Endodermal cell (in vitro differentiated cells): ENCODE measurements around the gene SPG21. TPM values are rescaled to one million over a fixed set of nuclear protein-coding genes. Genes with fewer than 3 reads are reported as not detected.

ENCODE experiments used
- DNase-seq: peaks from one replicate; pipeline ENCODE4 v3.0.0-alpha.2; 2017
- H3K27ac ChIP-seq: 2 replicates; pipeline ENCODE4 v1.5.1; 2013; ENCODE audit warnings: mild to moderate bottlenecking, low read depth, low read length, moderate library complexity
- H3K27me3 ChIP-seq: 2 replicates; pipeline ENCODE4 v1.6.1; 2013; ENCODE audit warnings: mild to moderate bottlenecking, low read length, moderate library complexity; ENCODE audit not compliant: insufficient read depth, control insufficient read depth, poor library complexity, severe bottlenecking
- H3K36me3 ChIP-seq: 2 replicates; pipeline ENCODE4 v1.7.0; 2013; ENCODE audit warnings: mild to moderate bottlenecking, low read length, moderate library complexity; ENCODE audit not compliant: control insufficient read depth, insufficient read depth
- H3K4me1 ChIP-seq: one replicate; pipeline ENCODE4 v1.7.0; 2013; ENCODE audit warnings: low read length; ENCODE audit not compliant: control insufficient read depth, insufficient read depth
- H3K4me3 ChIP-seq: 2 replicates; pipeline ENCODE4 v1.5.1; 2013; ENCODE audit warnings: mild to moderate bottlenecking, low read length, moderate library complexity
- H3K9ac ChIP-seq: 2 replicates; pipeline ENCODE4 v1.6.1; 2013; ENCODE audit warnings: mild to moderate bottlenecking, low read length, moderate library complexity; ENCODE audit not compliant: poor library complexity, severe bottlenecking; ENCODE audit errors: extremely low read depth
- H3K9me3 ChIP-seq: 2 replicates; pipeline ENCODE4 v1.6.1; 2013; ENCODE audit warnings: mild to moderate bottlenecking, low read length, moderate library complexity; ENCODE audit not compliant: control insufficient read depth
- H3K27ac Mint-ChIP-seq: 2 replicates; pipeline ENCODE4 v1.8.0; 2020; ENCODE audit warnings: mixed read lengths
- H3K27me3 Mint-ChIP-seq: 2 replicates; pipeline ENCODE4 v1.8.0; 2021; ENCODE audit warnings: mild to moderate bottlenecking, mixed read lengths; ENCODE audit not compliant: insufficient read depth
- H3K36me3 Mint-ChIP-seq: 2 replicates; pipeline ENCODE4 v1.8.0; 2020; ENCODE audit warnings: low read depth, mixed read lengths
- H3K4me1 Mint-ChIP-seq: 2 replicates; pipeline ENCODE4 v1.8.0; 2020; ENCODE audit warnings: mixed read lengths
- H3K4me3 Mint-ChIP-seq: 2 replicates; pipeline ENCODE4 v1.8.0; 2020; ENCODE audit warnings: mild to moderate bottlenecking, moderate library complexity, mixed read lengths
- H3K9me3 Mint-ChIP-seq: 2 replicates; pipeline ENCODE4 v1.8.0; 2020; ENCODE audit warnings: mild to moderate bottlenecking, mixed read lengths
- WGBS, 2 experiments: methylation state at CpG; one replicate each; pipeline versions ENCODE4 v1.1.5 to v1.1.7; 2013; ENCODE audit warnings: missing lambda C conversion rate in 2 of 2, mixed read lengths in 1 of 2; ENCODE audit not compliant: insufficient coverage in 1 of 2, insufficient read length in 1 of 2; 5-methylcytosine and 5-hydroxymethylcytosine counted together
- total RNA-seq, 2 donors: library from RNA; stranded (reverse); fragmentation: NEBNext Ultra II Directional in 1 of 2; extraction: Animal tissue kit (Norgen Biotek cat#: 25700) in 1 of 2; gene quantifications; 2 replicates in 1 of 2; 3 replicates in 1 of 2; pipeline ENCODE4 v1.2.1, GENCODE V29; 2021
- TF ChIP-seq, protein P1 (sequence below): fragments of 200-600 bp; sonication (generic); conservative IDR thresholded peaks from 2 replicates; pipeline ENCODE4 v1.5.0; 2021; ENCODE audit warnings: antibody characterized with exemption, mild to moderate bottlenecking

The SPG21 gene
- total RNA-seq, 2 donors from 2014 or later, result 77.0 to 96.1 TPM

DNA sequence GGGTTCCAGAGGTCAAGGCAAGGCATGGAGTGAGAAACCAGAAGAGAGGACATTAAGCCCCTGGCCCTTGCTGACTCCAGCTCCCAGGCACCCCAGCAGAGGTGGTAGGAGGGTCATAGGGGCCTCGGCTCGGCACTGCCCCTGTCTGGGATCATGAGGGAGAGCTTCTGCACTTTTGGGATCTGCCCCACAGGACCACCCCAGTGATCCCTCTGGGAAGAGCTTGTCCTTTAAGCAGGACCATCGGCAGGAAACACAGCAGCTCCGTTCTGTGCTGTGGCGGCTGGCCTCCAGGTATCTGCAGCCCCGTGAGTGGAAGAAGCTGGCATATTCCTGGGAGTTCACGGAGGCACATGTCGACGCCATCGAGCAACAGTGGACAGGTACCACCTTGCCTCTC is 42.5 kb downstream of the SPG21 start:
- Histone ChIP-seq H3K9me3 (no peaks in the 10 kb centered on the region), H3K4me3 (no peak overlapping the region), H3K27me3 (no peaks in the 10 kb centered on the region), H3K36me3 (peaks cover 92% of the 10 kb centered on the region), H3K4me1 (no peaks in the 10 kb centered on the region), H3K9ac (no peak overlapping the region), H3K27ac (no peak overlapping the region)
- 93 to 98% methylated on average over 8 to 10 of the region's 10 CpGs for WGBS, 2 experiments
- H3K4me3 Mint-ChIP-seq, result no peak overlapping the region
- no peaks in the 10 kb centered on the region for H3K4me1 Mint-ChIP-seq
- peaks cover 63% of the 10 kb centered on the region for H3K36me3 Mint-ChIP-seq
- DNase-seq, result peak; percentile 61
- TF ChIP-seq, protein P1, sequence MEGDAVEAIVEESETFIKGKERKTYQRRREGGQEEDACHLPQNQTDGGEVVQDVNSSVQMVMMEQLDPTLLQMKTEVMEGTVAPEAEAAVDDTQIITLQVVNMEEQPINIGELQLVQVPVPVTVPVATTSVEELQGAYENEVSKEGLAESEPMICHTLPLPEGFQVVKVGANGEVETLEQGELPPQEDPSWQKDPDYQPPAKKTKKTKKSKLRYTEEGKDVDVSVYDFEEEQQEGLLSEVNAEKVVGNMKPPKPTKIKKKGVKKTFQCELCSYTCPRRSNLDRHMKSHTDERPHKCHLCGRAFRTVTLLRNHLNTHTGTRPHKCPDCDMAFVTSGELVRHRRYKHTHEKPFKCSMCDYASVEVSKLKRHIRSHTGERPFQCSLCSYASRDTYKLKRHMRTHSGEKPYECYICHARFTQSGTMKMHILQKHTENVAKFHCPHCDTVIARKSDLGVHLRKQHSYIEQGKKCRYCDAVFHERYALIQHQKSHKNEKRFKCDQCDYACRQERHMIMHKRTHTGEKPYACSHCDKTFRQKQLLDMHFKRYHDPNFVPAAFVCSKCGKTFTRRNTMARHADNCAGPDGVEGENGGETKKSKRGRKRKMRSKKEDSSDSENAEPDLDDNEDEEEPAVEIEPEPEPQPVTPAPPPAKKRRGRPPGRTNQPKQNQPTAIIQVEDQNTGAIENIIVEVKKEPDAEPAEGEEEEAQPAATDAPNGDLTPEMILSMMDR, result no peak
- H3K27ac Mint-ChIP-seq, result peak overlapping the region; percentile 48
- H3K27me3 Mint-ChIP-seq, result no peaks in the 10 kb centered on the region
- H3K9me3 Mint-ChIP-seq, result peaks cover under 1% of the 10 kb centered on the region

DNA sequence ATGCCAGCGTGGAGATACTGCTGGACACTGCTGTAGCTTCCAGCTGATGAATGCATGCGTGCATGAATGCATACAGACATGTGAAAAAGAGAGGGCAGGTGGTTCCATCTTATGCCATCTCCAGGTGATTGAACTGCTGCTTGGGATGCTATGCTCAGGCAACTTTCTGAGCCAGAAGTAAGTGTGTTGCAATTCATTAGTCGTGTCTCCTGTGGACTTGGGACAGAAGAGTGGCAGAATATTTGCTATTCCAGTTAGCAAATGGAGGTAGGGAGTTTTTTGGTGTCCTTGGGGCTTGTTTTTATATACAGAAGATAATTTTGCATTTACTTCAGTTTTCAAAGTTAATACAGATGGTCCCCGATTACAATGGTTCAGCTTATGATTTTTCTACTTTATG is 44.8 kb downstream of the SPG21 start:
- H3K9ac ChIP-seq, result no peak overlapping the region
- Mint-ChIP-seq H3K4me3 (no peak overlapping the region), H3K27ac (no peak overlapping the region), H3K36me3 (peaks cover 62% of the 10 kb centered on the region), H3K4me1 (no peaks in the 10 kb centered on the region), H3K27me3 (no peaks in the 10 kb centered on the region), H3K9me3 (no peaks in the 10 kb centered on the region)
- TF ChIP-seq, protein P1, result no peak
- DNase-seq, result no peak
- H3K27me3 ChIP-seq, result no peaks in the 10 kb centered on the region
- no peaks in the 10 kb centered on the region for H3K9me3 ChIP-seq
- H3K27ac ChIP-seq, result no peak overlapping the region
- H3K4me1 ChIP-seq, result no peaks in the 10 kb centered on the region
- no peak overlapping the region for H3K4me3 ChIP-seq
- 92 to 96% methylated on average over 3 of the region's 4 CpGs for WGBS, 2 experiments
- H3K36me3 ChIP-seq, result peaks cover 93% of the 10 kb centered on the region

DNA sequence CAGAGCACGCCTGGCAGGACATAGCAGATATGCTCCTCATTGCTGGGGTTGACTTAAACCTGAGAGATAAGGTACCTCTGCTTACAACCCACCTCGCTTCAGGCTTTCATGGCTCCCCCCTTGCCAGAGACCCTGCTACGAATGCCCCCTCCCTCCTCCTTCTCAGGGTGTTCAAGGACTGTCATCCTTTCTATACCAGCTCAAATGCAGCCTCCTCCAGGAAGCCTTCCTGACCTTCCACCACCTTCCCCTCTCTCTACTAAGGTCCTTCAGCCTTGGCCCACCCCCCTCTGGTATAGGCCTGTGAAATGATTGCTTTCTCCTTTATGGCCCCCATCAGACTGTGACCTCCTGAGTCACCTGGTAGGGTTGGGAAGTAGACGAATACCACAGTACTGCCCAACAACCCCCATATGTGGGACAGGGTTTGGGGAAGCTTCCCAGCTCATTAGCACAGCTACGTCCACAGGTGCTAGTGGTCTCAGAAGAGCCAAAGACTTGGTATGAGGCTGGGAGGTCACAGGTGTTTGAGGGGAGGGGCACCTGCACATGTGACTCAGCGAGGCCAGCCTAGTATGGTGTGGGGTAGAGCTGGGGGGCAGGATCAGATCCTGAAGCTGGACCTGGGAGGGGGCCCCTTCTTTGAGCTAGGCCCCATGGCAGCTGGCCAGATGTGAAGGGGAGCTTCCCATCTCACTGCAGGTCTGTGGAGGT is 46.0 kb downstream of the SPG21 start:
- Mint-ChIP-seq H3K4me1 (no peaks in the 10 kb centered on the region), H3K36me3 (peaks cover 66% of the 10 kb centered on the region), H3K27ac (no peak overlapping the region), H3K4me3 (no peak overlapping the region), H3K27me3 (no peaks in the 10 kb centered on the region), H3K9me3 (no peaks in the 10 kb centered on the region)
- H3K36me3 ChIP-seq, result peaks cover 93% of the 10 kb centered on the region
- DNase-seq, result no peak
- TF ChIP-seq, protein P1, result no peak
- no peaks in the 10 kb centered on the region for H3K27me3 ChIP-seq
- WGBS, 2 experiments, result 93 to 96% methylated on average over 3 to 6 of the region's 6 CpGs
- H3K9me3 ChIP-seq, result no peaks in the 10 kb centered on the region
- no peak overlapping the region for H3K27ac ChIP-seq
- H3K9ac ChIP-seq, result no peak overlapping the region
- H3K4me3 ChIP-seq, result no peak overlapping the region
- no peaks in the 10 kb centered on the region for H3K4me1 ChIP-seq
